T-helper 17 cell (primary cell): ENCODE results near the gene UBE2L5. TPM values are rescaled to one million over a fixed set of nuclear protein-coding genes. Genes with fewer than 3 reads are reported as not detected.

Experiments used
- ATAC-seq: fragments of 150-1000 bp; cut with Tn5 transposase; 2 replicates; pipeline ENCODE4 v1.10.0; 2021; ENCODE audit warnings: mild to moderate bottlenecking, moderate library complexity
- DNase-seq, 3 donors: peaks; one replicate each; pipeline versions ENCODE4 v3.0.0 to v3.0.0-alpha.2; 2020 to 2021
- H3K9me3 ChIP-seq: one replicate; pipeline ENCODE4 v1.7.0; 2013; ENCODE audit warnings: low read length, mild to moderate bottlenecking; ENCODE audit not compliant: control insufficient read depth, poor library complexity, severe bottlenecking
- H3K27ac Mint-ChIP-seq: one replicate; pipeline ENCODE4 v1.8.0; 2022; ENCODE audit warnings: mild to moderate bottlenecking, moderate library complexity, mixed read lengths
- H3K27me3 Mint-ChIP-seq: one replicate; pipeline ENCODE4 v1.8.0; 2022; ENCODE audit warnings: mixed read lengths
- H3K36me3 Mint-ChIP-seq: one replicate; pipeline ENCODE4 v1.8.0; 2022; ENCODE audit warnings: low read depth, mixed read lengths
- H3K4me1 Mint-ChIP-seq: one replicate; pipeline ENCODE4 v1.8.0; 2022; ENCODE audit warnings: mild to moderate bottlenecking, mixed read lengths
- H3K4me3 Mint-ChIP-seq: one replicate; pipeline ENCODE4 v1.8.0; 2022; ENCODE audit warnings: mild to moderate bottlenecking, moderate library complexity, mixed read lengths
- total RNA-seq, 4 donors: library from RNA in 2 of 4; stranded (reverse) in 2 of 4; gene quantifications; one replicate each; pipeline ENCODE4 v1.2.3 and lab custom pipeline; 2022 to 2026

The UBE2L5 gene
- not detected for total RNA-seq
- 0 to 0.30 reads per million in 2 donors for total RNA-seq (lab: John Stamatoyannopoulos, UW)

GRCh38 chr13:30422054-30422839 lies at the start of gene UBE2L5:
TSS of gene UBE2L5 (plus strand) at chr13:30422493. CDS start at chr13:30427991, 5,498 bp downstream.
- H3K9me3 ChIP-seq, result no peaks in the 10 kb centered on the region
- ATAC-seq, result peak; percentile 91
- peak; percentile 46 to 75 (median 74) for DNase-seq
- peaks cover 27% of the 10 kb centered on the region for H3K4me1 Mint-ChIP-seq
- peak within 1 kb of the TSS; percentile 79 for H3K27ac Mint-ChIP-seq
- peak within 1 kb of the TSS; percentile 92 for H3K4me3 Mint-ChIP-seq
- no peaks in the 10 kb centered on the region for H3K27me3 Mint-ChIP-seq
- no peaks in the 10 kb centered on the region for H3K36me3 Mint-ChIP-seq

DNA sequence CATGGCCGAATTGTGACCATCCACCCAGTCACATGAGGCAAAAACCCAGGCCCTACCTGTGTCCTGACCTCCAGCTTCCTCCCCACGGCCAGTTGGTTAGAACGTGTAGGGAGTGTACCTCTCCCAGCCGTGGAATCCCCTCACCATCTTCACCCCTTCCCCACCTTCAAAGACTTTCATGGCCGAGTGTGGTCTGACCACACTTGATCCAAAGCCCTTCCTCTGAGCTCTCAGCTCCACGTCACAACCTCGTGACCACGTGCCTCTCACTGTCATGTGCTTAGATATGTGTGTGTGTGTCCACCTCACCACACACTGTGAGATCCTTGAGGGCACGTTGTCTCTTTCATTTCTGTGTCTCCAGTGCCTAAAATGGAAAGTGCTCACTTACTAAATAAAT lies 48.6 kb upstream of the UBE2L5 start:
- DNase-seq, result peak in 1 of 3 donors; percentile 19
- Mint-ChIP-seq H3K27ac (peak overlapping the region; percentile 99), H3K4me3 (peak overlapping the region; percentile 94), H3K4me1 (peaks cover 82% of the 10 kb centered on the region), H3K36me3 (peaks cover 15% of the 10 kb centered on the region), H3K27me3 (no peaks in the 10 kb centered on the region)
- no peaks in the 10 kb centered on the region for H3K9me3 ChIP-seq
- no peak for ATAC-seq

DNA sequence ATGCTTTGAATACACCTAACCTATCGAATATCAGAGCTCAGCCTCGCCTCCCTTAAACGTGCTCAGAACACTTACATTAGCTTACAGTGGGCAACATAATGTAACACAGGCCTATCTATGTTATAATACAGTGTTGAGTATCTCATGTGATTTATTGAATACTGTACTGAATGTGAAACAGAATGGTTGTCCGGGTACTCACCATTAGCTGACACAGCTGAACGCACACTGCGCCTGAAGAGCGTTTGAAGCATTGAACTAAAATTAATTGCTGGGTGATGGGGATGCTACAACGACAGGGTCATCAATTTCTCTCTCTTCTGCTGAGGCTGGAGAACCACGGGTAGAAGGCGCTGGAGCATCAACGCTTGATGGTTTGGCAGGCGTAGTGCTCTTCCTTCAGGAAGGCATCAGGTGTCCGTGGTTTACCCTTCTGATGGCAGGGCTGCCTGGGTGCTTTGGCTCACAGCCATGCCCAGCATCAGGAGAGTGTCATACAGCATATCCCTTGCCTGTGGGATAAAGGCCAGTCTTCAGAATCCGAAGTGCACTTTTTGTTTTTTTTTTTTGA lies 46.9 kb upstream of the UBE2L5 start:
- H3K9me3 ChIP-seq, result no peaks in the 10 kb centered on the region
- peak overlapping the region; percentile 94 for H3K4me3 Mint-ChIP-seq
- H3K4me1 Mint-ChIP-seq, result peaks cover 80% of the 10 kb centered on the region
- DNase-seq (no peak), ATAC-seq (no peak)
- peaks cover 5% of the 10 kb centered on the region for H3K36me3 Mint-ChIP-seq
- no peaks in the 10 kb centered on the region for H3K27me3 Mint-ChIP-seq
- H3K27ac Mint-ChIP-seq, result peak overlapping the region; percentile 99

DNA sequence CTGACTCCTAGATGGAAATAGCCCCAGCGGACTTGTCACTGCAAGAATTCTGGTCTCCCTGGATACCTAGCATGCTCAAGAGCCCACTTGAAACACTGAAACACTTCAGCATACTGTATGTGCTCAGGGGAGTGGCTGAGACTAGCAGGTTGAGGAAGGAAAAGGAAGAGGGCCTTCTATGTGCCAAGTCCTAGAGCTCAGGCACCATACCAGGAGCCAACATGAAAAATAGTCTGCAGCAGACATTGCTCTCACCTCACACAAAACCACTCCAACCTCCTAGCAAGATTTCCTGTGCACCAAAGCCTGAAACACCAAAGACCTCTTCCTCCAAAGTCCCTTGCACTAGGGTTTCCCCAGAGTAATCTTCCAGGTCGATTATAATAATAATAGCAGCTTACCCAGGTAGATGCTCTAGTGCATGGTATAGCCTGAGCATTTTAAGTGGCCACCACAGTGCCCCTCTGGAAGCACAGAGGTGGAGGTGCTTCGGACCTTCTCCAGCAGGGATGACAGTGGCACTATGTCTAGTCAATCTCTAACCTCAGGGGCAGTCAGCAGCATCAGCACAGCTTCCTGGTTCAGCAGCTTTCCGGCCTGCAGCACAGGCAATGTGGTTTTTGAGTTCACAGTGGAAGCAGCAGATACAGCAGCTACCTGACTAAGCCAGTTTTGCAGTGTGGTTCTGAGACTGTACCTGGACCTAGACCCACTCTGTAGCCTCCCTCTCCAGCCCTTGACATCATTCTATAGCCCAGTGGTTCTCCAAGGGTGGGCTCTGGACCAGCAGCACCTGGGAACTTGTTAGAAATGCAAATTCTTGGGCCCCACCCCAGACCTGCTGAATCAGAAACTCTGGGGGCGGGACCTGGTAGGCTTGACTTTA lies 45.6 kb upstream of the UBE2L5 start:
- Mint-ChIP-seq H3K36me3 (peaks cover 2% of the 10 kb centered on the region), H3K27me3 (no peaks in the 10 kb centered on the region), H3K4me3 (peak overlapping the region; percentile 94), H3K4me1 (peaks cover 75% of the 10 kb centered on the region), H3K27ac (peak overlapping the region; percentile 99)
- DNase-seq (peak; percentile 39 to 53 (median 49)), ATAC-seq (peak; percentile 73)
- H3K9me3 ChIP-seq, result no peaks in the 10 kb centered on the region

GRCh38 chr13:30377312-30377685 lies 45.0 kb upstream of the UBE2L5 start:
- DNase-seq, result no peak
- H3K27ac Mint-ChIP-seq, result peak overlapping the region; percentile 99
- peak overlapping the region; percentile 94 for H3K4me3 Mint-ChIP-seq
- ATAC-seq, result no peak
- H3K4me1 Mint-ChIP-seq, result peaks cover 71% of the 10 kb centered on the region
- peaks cover 2% of the 10 kb centered on the region for H3K36me3 Mint-ChIP-seq
- no peaks in the 10 kb centered on the region for H3K27me3 Mint-ChIP-seq
- no peaks in the 10 kb centered on the region for H3K9me3 ChIP-seq

- DNase-seq, result no peak
- H3K4me3 Mint-ChIP-seq, result no peak overlapping the region
- H3K36me3 Mint-ChIP-seq, result peaks cover 2% of the 10 kb centered on the region
- H3K27me3 Mint-ChIP-seq, result no peaks in the 10 kb centered on the region
- H3K4me1 Mint-ChIP-seq, result peaks cover 68% of the 10 kb centered on the region
- peak overlapping the region; percentile 99 for H3K27ac Mint-ChIP-seq
- H3K9me3 ChIP-seq, result no peaks in the 10 kb centered on the region
- ATAC-seq, result no peak
These were observed 44.1 kb upstream of the UBE2L5 start for GRCh38 chr13:30378191-30378590.

GRCh38 chr13:30381049-30381448 lies 41.2 kb upstream of the UBE2L5 start:
- Mint-ChIP-seq H3K4me1 (peaks cover 46% of the 10 kb centered on the region), H3K27ac (peak overlapping the region; percentile 41), H3K27me3 (no peaks in the 10 kb centered on the region), H3K4me3 (no peak overlapping the region), H3K36me3 (peaks cover 2% of the 10 kb centered on the region)
- no peak for DNase-seq
- ATAC-seq, result no peak
- H3K9me3 ChIP-seq, result no peaks in the 10 kb centered on the region

GRCh38 chr13:30382836-30383525 lies 39.3 kb upstream of the UBE2L5 start:
- no peaks in the 10 kb centered on the region for H3K27me3 Mint-ChIP-seq
- peaks cover 33% of the 10 kb centered on the region for H3K4me1 Mint-ChIP-seq
- peaks cover 2% of the 10 kb centered on the region for H3K36me3 Mint-ChIP-seq
- DNase-seq, result no peak
- peak overlapping the region; percentile 45 for H3K27ac Mint-ChIP-seq
- peak; percentile 39 for ATAC-seq
- no peaks in the 10 kb centered on the region for H3K9me3 ChIP-seq
- H3K4me3 Mint-ChIP-seq, result no peak overlapping the region

GRCh38 chr13:30388406-30389283 lies 33.6 kb upstream of the UBE2L5 start:
- peak; percentile 47 for ATAC-seq
- peaks cover 24% of the 10 kb centered on the region for H3K4me1 Mint-ChIP-seq
- peak overlapping the region; percentile 84 for H3K27ac Mint-ChIP-seq
- H3K9me3 ChIP-seq, result no peaks in the 10 kb centered on the region
- DNase-seq, result no peak
- H3K27me3 Mint-ChIP-seq, result no peaks in the 10 kb centered on the region
- peak overlapping the region; percentile 76 for H3K4me3 Mint-ChIP-seq
- peaks cover 2% of the 10 kb centered on the region for H3K36me3 Mint-ChIP-seq

- no peaks in the 10 kb centered on the region for H3K9me3 ChIP-seq
- Mint-ChIP-seq H3K27ac (no peak overlapping the region), H3K4me1 (peaks cover 38% of the 10 kb centered on the region), H3K4me3 (no peak overlapping the region), H3K36me3 (no peaks in the 10 kb centered on the region), H3K27me3 (no peaks in the 10 kb centered on the region)
- no peak for DNase-seq
- no peak for ATAC-seq
These were observed 30.2 kb upstream of the UBE2L5 start for GRCh38 chr13:30391956-30392680.

GRCh38 chr13:30392681-30393045 lies 29.6 kb upstream of the UBE2L5 start:
- no peaks in the 10 kb centered on the region for H3K27me3 Mint-ChIP-seq
- no peak for ATAC-seq
- peaks cover 38% of the 10 kb centered on the region for H3K4me1 Mint-ChIP-seq
- DNase-seq, result no peak
- no peaks in the 10 kb centered on the region for H3K36me3 Mint-ChIP-seq
- no peaks in the 10 kb centered on the region for H3K9me3 ChIP-seq
- H3K4me3 Mint-ChIP-seq, result no peak overlapping the region
- H3K27ac Mint-ChIP-seq, result no peak overlapping the region
